ENCODE results near the gene HKDC1. TPM values are rescaled to one million over a fixed set of nuclear protein-coding genes. Genes with fewer than 3 reads are reported as not detected.

Gene HKDC1
- polyA plus RNA-seq, 2 of the 4 experiments (the other 2 are of a cell fraction): 32.5 to 32.8 TPM

- H3K27ac ChIP-seq: no peak overlapping the region
- H3K4me3 ChIP-seq: no peak overlapping the region
- ChIA-PET CTCF (interaction anchor here (0.9 kb wide), 1 partner anchor 37 kb away, joined by 3 read pairs; no protein-coding TSS in a partner anchor), POLR2A (no interaction called here)
- no peak for ATAC-seq
- no peak overlapping the region for H3K4me2 ChIP-seq
- WGBS (ENCODE audit: missing lambda C conversion rate): 82% methylated on average over 3 of the region's 3 CpGs
- DNase-seq (ENCODE audit: low read depth in 1 of 2, low spot score in 1 of 2): no peak
- FAIRE-seq: no peak
- no peaks in the 10 kb centered on the region for H3K4me1 ChIP-seq
- H3K9me3 ChIP-seq: no peaks in the 10 kb centered on the region
- TF ChIP-seq EHMT2 (IDR thresholded peaks at IDR 0.05; ENCODE audit: low read depth) (no peak), MAZ (IDR thresholded peaks at IDR 0.05; ENCODE audit: borderline replicate concordance, low read depth, low read length) (no peak), MAX (IDR thresholded peaks at IDR 0.05) (no peak), NR3C1 (IDR thresholded peaks at IDR 0.05) (no peak), HMGXB4 (CRISPR knock-in tag; IDR thresholded peaks at IDR 0.05; ENCODE audit: borderline replicate concordance) (no peak), CBX2 (IDR thresholded peaks at IDR 0.05; ENCODE audit: borderline replicate concordance, low read depth) (no peak), POLR2A (IDR thresholded peaks at IDR 0.05; ENCODE audit: low read length) (no peak), BCL3 (IDR thresholded peaks at IDR 0.05) (no peak), JUN (IDR thresholded peaks at IDR 0.05) (no peak), PHF8 (IDR thresholded peaks at IDR 0.05; ENCODE audit: borderline replicate concordance, low read depth) (no peak), TFCP2L1 (CRISPR knock-in tag; IDR thresholded peaks at IDR 0.05) (no peak), GATA3 (IDR thresholded peaks at IDR 0.05; ENCODE audit: borderline replicate concordance) (no peak), JUNB (IDR thresholded peaks at IDR 0.05) (no peak), ESRRA (IDR thresholded peaks at IDR 0.05; ENCODE audit: borderline replicate concordance, low read length) (no peak), E2F6 (IDR thresholded peaks at IDR 0.05; ENCODE audit: borderline replicate concordance, low read depth) (no peak)
Observed at GRCh38 chr10:69303632-69304051, 83.5 kb downstream of the HKDC1 start.

GRCh38 chr10:69306421-69306820 is 86.3 kb downstream of the HKDC1 start:
- Histone ChIP-seq H3K9me3 (no peaks in the 10 kb centered on the region), H3K4me3 (no peak overlapping the region), H3K4me2 (no peak overlapping the region), H3K4me1 (no peaks in the 10 kb centered on the region), H3K27ac (no peak overlapping the region)
- POLR2A ChIA-PET: no interaction called here
- ATAC-seq (no peak), DNase-seq (ENCODE audit: low read depth in 1 of 2, low spot score in 1 of 2) (no peak), FAIRE-seq (no peak)
- WGBS (ENCODE audit: missing lambda C conversion rate): 97% methylated on average over 2 of the region's 2 CpGs
- CTCF ChIA-PET: interaction anchor here (0.6 to 1.4 kb wide), 2 partner anchors 9 to 44 kb away, joined by 4 to 5 read pairs; no protein-coding TSS in a partner anchor
- no peak for TF ChIP-seq RCOR1 (IDR thresholded peaks at IDR 0.05; ENCODE audit: low read depth, low read length)
- no peak for TF ChIP-seq CBX8 (IDR thresholded peaks at IDR 0.05)
- TF ChIP-seq ZNF302 (CRISPR knock-in tag; IDR thresholded peaks at IDR 0.05): no peak
- no peak for TF ChIP-seq CBX2 (IDR thresholded peaks at IDR 0.05; ENCODE audit: borderline replicate concordance, low read depth)
- no peak for TF ChIP-seq E2F6 (IDR thresholded peaks at IDR 0.05; ENCODE audit: borderline replicate concordance, low read depth)
- TF ChIP-seq EHF (CRISPR knock-in tag; IDR thresholded peaks at IDR 0.05): no peak
- no peak for TF ChIP-seq NPAS2 (CRISPR knock-in tag; IDR thresholded peaks at IDR 0.05; ENCODE audit: borderline replicate concordance)
- no peak for TF ChIP-seq POLR2AphosphoS2 (conservative IDR thresholded peaks at IDR 0.05; ENCODE audit: low read length)
- TF ChIP-seq FOSB (CRISPR knock-in tag; IDR thresholded peaks at IDR 0.05): no peak
- TF ChIP-seq BCL3 (IDR thresholded peaks at IDR 0.05): no peak
- TF ChIP-seq SREBF2 (IDR thresholded peaks at IDR 0.05): no peak
- TF ChIP-seq RFX5 (IDR thresholded peaks at IDR 0.05): no peak
